Thyroid gland (tissue), 4 donors: Measurements from ENCODE around the gene CIT.

Experiments used
- CTCF ChIP-seq, 6 experiments: fragments of 200-600 bp in 3 of 6; fragments of 450-650 bp in 3 of 6; sonication (generic) in 3 of 6; IDR thresholded peaks; one replicate each; pipeline ENCODE4 v1.5.1; 2016 to 2019; ENCODE audit warnings: antibody characterized with exemption in 6 of 6, mild to moderate bottlenecking in 2 of 6, inconsistent platforms in 1 of 6, moderate library complexity in 1 of 6
- POLR2A ChIP-seq, 2 donors: fragments of 450-650 bp; IDR thresholded peaks; one replicate each; pipeline ENCODE4 v1.6.1; 2017; ENCODE audit warnings: antibody characterized with exemption in 2 of 2, mild to moderate bottlenecking in 2 of 2, moderate library complexity in 1 of 2

GRCh38 chr12:119695034-119695433 is 182.1 kb downstream of the CIT start:
- TF ChIP-seq CTCF (IDR thresholded peaks at IDR 0.05) (peak in 3 of 6 experiments; percentile 33 to 46 (median 40)), POLR2A (IDR thresholded peaks at IDR 0.05) (no peak)
